C1 segment of cervical spinal cord (tissue), 14 donors: ENCODE measurements around the gene TRERF1.

ENCODE experiments used
- DNase-seq, 14 donors: peaks; one replicate each; lab custom pipeline; 2025; lab: John Stamatoyannopoulos, UW

Gene TRERF1

DNA sequence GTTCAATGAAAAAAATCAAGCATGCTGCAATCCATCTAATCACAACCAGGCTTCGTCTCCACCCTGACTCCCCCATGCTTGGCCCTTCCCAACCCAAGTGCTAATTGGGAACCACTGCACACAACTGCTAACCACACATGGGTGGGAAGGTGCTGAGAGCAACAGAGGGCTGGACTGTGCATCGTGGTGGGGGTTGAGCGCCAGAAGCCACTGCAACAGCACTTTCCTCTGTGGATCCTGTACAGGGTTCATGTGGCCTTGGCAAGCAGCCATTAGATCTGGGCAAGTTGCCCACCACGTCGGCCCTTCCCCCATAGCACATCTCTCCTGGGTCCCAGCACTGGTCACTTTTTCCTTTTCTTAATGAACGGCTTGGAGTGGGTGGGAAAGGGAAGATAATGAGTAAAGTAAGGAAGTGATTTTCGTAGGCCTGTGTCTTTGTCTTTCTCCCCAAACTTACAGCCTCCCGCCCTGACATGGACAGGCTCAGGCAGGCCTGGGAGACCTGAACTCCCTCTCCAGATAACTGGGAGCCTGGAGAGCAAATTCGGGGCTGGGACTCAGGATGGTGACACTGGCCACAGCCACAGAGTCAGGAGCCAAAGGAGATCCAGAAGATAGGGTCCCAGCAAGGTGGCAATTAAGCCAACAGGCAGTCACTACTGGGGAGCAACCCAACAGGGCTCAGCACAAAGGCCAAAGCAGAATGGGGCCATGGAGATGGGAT lies 199.7 kb downstream of the TRERF1 start:
- peak in 5 of 14 donors; percentile 9 to 16 (median 12) for DNase-seq

DNA sequence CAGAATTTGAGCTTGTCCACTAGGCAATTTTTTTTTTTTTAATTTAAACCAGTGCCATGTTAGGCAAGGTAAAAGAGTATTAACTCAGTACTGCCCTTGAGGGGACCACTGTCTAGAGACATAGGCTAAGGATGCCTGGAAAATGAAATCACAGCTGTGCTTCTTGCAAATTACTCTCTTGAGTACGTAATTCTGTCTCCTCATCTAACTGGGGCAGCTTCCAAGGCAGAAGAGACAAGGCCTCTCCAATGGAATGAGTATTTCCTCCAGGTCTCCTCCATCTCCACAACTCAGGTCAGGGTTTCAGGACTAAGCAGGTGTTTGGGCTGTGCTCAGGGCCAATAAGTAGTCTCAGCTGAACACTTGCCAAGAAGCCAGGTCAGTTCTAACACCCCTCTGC lies 200.2 kb downstream of the TRERF1 start:
- no peak for DNase-seq

GRCh38 chr6:42250274-42250931 lies 201.3 kb downstream of the TRERF1 start:
- DNase-seq, result no peak

DNA sequence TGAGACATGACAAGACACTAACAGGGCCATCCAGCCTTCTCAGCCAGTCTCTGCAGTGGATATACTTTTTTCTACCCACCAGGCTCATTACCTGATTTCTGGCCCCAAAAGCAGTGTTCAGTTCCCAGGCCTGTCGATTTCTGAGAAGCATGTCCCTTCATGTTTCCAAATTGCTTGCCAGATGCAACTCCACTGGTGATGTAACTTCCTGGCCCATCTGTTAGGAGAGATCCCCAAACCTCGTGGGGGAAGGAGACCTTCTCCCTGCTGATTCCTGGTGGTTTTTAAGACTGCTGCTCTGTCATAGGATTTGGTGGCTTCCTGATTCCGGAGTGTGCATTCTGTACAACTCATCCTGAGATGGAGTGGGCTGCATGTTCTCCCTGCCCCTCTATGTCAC lies 202.4 kb downstream of the TRERF1 start:
- no peak for DNase-seq

- no peak for DNase-seq
These were observed 208.7 kb downstream of the TRERF1 start for GRCh38 chr6:42243046-42243445.

GRCh38 chr6:42241915-42242314 lies 209.8 kb downstream of the TRERF1 start:
- DNase-seq, result no peak

DNA sequence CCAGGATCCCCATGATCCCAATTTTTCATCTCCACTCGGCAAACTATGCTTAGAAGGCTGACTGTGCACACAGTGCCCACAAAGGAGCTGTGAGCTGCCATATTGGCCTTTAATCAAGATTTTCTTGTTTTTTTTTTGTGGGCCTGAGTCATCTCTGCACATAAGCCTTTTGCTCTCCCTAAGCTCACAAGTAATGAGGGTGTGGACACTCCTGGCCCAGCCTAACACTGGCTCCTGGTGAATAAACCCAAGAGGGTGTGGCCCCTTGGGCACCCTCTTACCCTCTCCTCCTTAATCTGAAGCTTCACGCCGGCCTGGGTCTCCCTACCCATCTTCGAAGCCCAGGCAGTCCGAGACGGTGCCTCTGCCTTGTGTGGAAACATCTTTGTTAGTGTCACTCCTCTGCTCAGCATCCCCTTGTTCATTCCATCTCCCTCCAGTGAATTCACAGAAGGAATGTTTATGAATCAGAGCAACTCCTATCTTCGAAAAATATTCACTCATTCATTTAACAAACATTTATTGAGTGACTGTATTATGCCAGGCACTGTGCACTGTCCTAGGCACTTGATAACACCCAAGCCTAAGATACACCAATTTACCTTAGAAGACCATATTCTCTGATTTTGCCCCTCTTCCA lies 211.9 kb downstream of the TRERF1 start:
- no peak for DNase-seq

GRCh38 chr6:42239333-42239732 lies 212.4 kb downstream of the TRERF1 start:
- no peak for DNase-seq

- no peak for DNase-seq
These were observed 213.9 kb downstream of the TRERF1 start for GRCh38 chr6:42237857-42238256.

- peak in 1 of 14 donors; percentile 17 for DNase-seq
These were observed 214.8 kb downstream of the TRERF1 start for GRCh38 chr6:42236682-42237473.

- DNase-seq, result no peak
These were observed 215.7 kb downstream of the TRERF1 start for GRCh38 chr6:42236030-42236429.

- no peak for DNase-seq
These were observed 219.7 kb downstream of the TRERF1 start for GRCh38 chr6:42232035-42232434.

DNA sequence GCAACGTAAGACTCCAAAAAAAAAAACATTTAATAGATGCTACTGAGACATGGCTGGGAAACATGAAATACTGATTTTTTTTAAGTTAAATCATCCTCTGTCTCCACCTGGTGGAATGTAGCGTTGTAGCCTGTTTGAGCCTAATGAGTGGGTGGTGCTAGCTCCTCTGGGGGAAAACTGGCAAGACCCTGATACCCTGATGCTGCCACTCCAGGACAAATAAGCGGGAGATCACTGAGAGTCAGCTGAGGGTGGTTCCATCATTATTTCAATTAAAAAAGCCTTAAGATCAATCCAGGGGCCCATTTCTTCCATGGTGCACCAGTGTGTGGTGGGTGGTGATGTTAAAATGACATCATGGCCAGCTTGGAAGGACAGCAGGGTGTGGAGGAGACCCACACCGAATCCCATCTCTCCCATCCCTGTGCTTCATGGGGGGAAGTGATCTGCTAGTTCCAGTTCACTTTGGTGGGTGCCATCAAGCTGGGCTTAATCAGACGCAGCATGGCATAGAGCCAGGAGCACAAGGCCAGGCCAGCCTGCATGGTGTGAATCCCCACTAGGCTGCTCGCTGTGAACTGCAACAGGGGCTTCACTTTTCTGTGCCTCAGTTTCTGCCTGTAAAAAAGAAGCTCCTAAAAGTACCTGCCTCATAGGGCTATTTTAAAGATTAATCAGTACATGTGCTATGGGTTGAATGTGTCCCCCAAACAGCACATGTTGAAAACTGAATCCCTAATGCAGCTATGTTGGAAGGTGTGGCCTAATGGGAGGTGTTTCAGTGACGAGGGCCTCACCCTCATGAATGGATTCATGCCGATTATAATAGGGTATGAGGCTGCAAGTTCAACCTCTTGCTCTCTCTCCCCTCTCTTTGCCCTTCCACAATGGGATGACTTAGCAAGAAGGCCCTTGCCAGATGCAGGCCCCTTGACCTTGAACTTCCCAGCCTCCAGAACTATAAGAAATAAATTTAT lies 221.1 kb downstream of the TRERF1 start:
- DNase-seq, result no peak

DNA sequence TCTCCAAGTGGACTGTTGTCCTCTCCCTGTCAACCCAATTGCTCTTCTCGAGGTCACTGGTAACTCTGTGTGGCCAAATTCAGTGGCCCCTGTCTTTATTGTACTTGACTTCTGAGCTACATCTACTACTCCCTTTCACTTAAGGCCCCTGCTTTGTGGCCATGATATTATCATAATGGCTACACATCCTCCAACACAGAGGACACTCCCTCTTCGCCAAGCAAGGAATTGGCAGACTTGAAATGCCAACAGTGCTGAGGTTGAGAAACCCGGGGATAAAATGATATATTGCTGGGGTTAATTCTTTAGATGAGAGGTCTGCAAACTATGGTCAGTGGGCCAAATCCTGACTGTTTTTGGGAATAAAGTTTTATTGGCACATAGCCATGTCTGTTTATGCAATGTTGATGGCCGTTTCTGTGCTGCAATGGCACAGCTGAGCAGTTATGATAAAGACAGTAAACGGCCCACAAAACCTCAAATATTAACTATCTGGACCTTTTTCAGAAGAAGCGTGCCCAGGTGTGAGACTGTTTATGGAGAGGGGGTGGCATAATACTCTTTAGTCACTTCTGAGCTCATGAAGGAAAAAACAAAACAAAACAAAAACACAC lies 222.1 kb downstream of the TRERF1 start:
- no peak for DNase-seq

DNA sequence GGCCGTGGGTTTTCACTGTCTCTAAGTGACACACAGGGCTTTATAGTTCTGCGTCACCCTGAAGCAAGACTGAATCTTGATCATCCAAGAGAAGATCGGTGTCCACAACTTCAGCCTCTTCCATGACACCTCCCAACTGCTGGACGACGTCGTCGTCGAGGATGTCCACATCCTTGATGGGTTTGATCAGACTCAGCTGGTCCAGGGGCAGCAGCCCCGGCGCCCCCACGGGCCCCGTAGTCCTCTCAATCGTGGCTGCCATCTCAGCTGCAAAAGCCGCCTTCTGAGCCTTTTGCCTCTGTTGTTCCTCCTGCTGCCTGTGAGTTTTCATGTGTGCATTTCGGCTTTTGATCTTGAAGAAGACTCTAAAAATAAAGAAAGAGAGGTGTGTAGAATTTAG lies 223.4 kb downstream of the TRERF1 start:
- no peak for DNase-seq

DNA sequence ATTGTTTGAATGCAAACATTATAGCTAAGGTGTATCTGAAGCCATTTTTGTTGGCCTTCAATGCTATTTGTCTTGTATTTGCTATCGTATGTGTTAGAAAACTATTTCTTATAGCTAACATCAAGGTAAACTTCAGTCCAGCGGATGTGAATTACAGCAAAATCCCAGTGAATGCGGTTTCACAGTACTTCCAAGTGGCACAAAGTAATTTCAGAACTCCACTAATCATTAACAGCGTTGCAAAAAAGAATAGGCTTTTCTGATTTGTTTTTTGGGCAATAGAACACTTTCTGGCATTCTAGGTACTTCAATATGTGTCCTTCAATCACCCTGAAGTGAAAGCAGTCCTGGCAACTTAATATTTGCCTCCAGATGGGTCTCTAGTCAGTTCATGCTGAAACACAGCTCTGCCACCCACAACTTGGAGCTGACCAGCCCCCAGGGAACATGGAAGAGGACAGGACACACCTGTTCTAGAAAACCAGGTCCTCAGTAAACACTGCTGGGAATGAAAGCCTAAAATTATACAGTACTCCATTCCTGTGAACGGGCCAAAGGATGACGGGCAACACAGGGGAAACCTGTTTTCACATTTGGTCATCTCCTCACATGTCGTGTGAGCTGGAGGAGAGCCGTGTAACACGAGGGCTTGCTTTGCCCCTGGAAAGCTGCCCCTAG lies 224.4 kb downstream of the TRERF1 start:
- DNase-seq, result no peak

GRCh38 chr6:42226645-42227143 lies 225.0 kb downstream of the TRERF1 start:
- DNase-seq, result no peak

DNA sequence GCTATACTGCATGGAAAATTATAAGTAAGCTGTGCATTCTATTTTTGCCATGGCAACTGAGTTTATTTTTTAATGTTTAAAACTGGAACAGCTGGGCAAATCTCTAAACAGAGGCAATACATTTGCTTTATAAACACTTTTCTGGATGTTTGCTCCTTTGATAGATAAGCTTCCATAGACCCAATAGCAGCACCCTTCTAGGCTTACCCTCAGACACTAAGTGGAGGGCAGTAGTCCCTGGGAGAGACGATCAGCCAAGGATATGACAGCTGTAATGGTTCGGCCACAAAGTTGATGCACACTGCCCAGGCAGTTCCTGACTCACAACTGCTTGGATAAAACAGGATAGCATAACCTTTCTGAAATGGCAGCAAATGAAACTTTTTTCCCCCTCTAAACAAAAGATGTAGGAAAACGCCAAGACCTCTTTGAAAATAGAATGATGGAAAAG lies 225.5 kb downstream of the TRERF1 start:
- no peak for DNase-seq

- no peak for DNase-seq
These were observed 226.3 kb downstream of the TRERF1 start for GRCh38 chr6:42225419-42225818.

GRCh38 chr6:42225029-42225339 lies 226.7 kb downstream of the TRERF1 start:
- DNase-seq, result no peak
